ENCODE data around the gene CATSPER1. TPM values are rescaled to one million over a fixed set of nuclear protein-coding genes. Genes with fewer than 3 reads are reported as not detected.
"Not testable (repeated sequence)": the region's sequence is repeated elsewhere in the genome, so short reads cannot be mapped to it uniquely, and the experiment has no call there.

CATSPER1 gene
- polyA plus RNA-seq, 2 of the 4 experiments (the other 2 are of a cell fraction), result 0.46 to 0.97 TPM

GRCh38 chr11:66012371-66012945 is 13.8 kb downstream of the CATSPER1 start:
- DNase-seq (ENCODE audit: low read depth in 1 of 2, low spot score in 1 of 2) (no peak), ATAC-seq (no peak), FAIRE-seq (no peak)
- Histone ChIP-seq H3K4me3 (no peak overlapping the region), H3K27ac (no peak overlapping the region), H3K4me1 (peaks cover 16% of the 10 kb centered on the region), H3K9me3 (no peaks in the 10 kb centered on the region), H3K4me2 (no peak overlapping the region)
- 76% methylated on average over 11 of the region's 12 CpGs for WGBS (ENCODE audit: missing lambda C conversion rate)
- CTCF ChIA-PET, result interaction anchor here (1.1 to 11.6 kb wide), 6 partner anchors 9 to 56 kb away, joined by 3 to 121 read pairs (median 5); partner anchors contain the start of gene CATSPER1
- no peak for TF ChIP-seq TP53 (CRISPR knock-in tag; IDR thresholded peaks at IDR 0.05)
- no peak for TF ChIP-seq CBX2 (IDR thresholded peaks at IDR 0.05; ENCODE audit: borderline replicate concordance, low read depth)
- TF ChIP-seq HDAC2 (IDR thresholded peaks at IDR 0.05), result no peak
- TF ChIP-seq USF2 (IDR thresholded peaks at IDR 0.05), result no peak
- TF ChIP-seq HOXA7 (CRISPR knock-in tag; IDR thresholded peaks at IDR 0.05), result no peak
- no peak for TF ChIP-seq TFCP2L1 (CRISPR knock-in tag; IDR thresholded peaks at IDR 0.05)
- TF ChIP-seq EHMT2 (IDR thresholded peaks at IDR 0.05; ENCODE audit: low read depth), result no peak
- no peak for TF ChIP-seq RNF2 (IDR thresholded peaks at IDR 0.05; ENCODE audit: borderline replicate concordance, low read depth)
- no peak for TF ChIP-seq MAFK (IDR thresholded peaks at IDR 0.05; ENCODE audit: partially characterized antibody)
- TF ChIP-seq FOXS1 (CRISPR knock-in tag; IDR thresholded peaks at IDR 0.05), result no peak
- no peak for TF ChIP-seq EHF (CRISPR knock-in tag; IDR thresholded peaks at IDR 0.05)
- TF ChIP-seq ELK1 (IDR thresholded peaks at IDR 0.05; ENCODE audit: low read depth, low read length), result no peak
- no peak for TF ChIP-seq EP300 (IDR thresholded peaks at IDR 0.05)
- TF ChIP-seq JUNB (IDR thresholded peaks at IDR 0.05), result no peak
- POLR2A ChIA-PET, result interaction anchor here (1.1 to 1.8 kb wide), 3 partner anchors 10 kb away, joined by 3 to 12 read pairs (median 5); partner anchors contain the start of genes BANF1 and EIF1AD

- WGBS (ENCODE audit: missing lambda C conversion rate), result 91% methylated on average over 42 of the region's 61 CpGs
- no peak for TF ChIP-seq HDAC2 (IDR thresholded peaks at IDR 0.05)
- TF ChIP-seq JUN (IDR thresholded peaks at IDR 0.05), result no peak
- no peak for TF ChIP-seq CHD2 (IDR thresholded peaks at IDR 0.05; ENCODE audit: low read length, partially characterized antibody)
- no peak for TF ChIP-seq USF2 (IDR thresholded peaks at IDR 0.05)
- no peak for TF ChIP-seq GATA3 (IDR thresholded peaks at IDR 0.05; ENCODE audit: borderline replicate concordance)
- no peak for TF ChIP-seq RCOR1 (IDR thresholded peaks at IDR 0.05; ENCODE audit: low read depth, low read length)
- no peak for TF ChIP-seq HOXA7 (CRISPR knock-in tag; IDR thresholded peaks at IDR 0.05)
- H3K9me3 ChIP-seq, result no peaks in the 10 kb centered on the region
- FAIRE-seq, result no peak
- ATAC-seq, result no peak
- peak within 1 kb of the TSS in 1 of 2 experiments; percentile 12; a peak in 1 of 6 replicates for H3K27ac ChIP-seq
- POLR2A ChIA-PET, result interaction anchor here (0.6 to 1.5 kb wide), 3 partner anchors 9 to 251 kb away, joined by 3 to 5 read pairs (median 4); partner anchors contain the start of gene BANF1
- CTCF ChIA-PET, result interaction anchor here (1.5 to 11.6 kb wide), 2 partner anchors 10 to 34 kb away, joined by 6 to 121 read pairs; no protein-coding TSS in a partner anchor
- peaks cover 16% of the 10 kb centered on the region for H3K4me1 ChIP-seq
- DNase-seq (ENCODE audit: low read depth in 1 of 2, low spot score in 1 of 2), result no peak
- no peak within 1 kb of the TSS for H3K4me3 ChIP-seq
- H3K4me2 ChIP-seq, result no peak within 1 kb of the TSS
Observed at GRCh38 chr11:66011785-66012303, 14.4 kb downstream of the CATSPER1 start, which contains the start of gene CST6. CST6 (plus strand) TSS chr11:66012008; CDS start chr11:66012045, 37 bp downstream.

GRCh38 chr11:66011239-66011784 is 15.0 kb downstream of the CATSPER1 start:
- FAIRE-seq, result no peak
- ChIA-PET CTCF (interaction anchor here (1.1 to 11.6 kb wide), 3 partner anchors 10 to 127 kb away, joined by 3 to 121 read pairs (median 6); no protein-coding TSS in a partner anchor), POLR2A (interaction anchor here (0.6 to 1.5 kb wide), 3 partner anchors 9 to 251 kb away, joined by 3 to 5 read pairs (median 4); partner anchors contain the start of gene BANF1)
- H3K4me1 ChIP-seq, result peaks cover 16% of the 10 kb centered on the region
- no peak for DNase-seq (ENCODE audit: low read depth in 1 of 2, low spot score in 1 of 2)
- H3K4me2 ChIP-seq, result no peak overlapping the region
- TF ChIP-seq GATA3 (IDR thresholded peaks at IDR 0.05; ENCODE audit: borderline replicate concordance) (no peak), FOXS1 (CRISPR knock-in tag; IDR thresholded peaks at IDR 0.05) (no peak), HOXA7 (CRISPR knock-in tag; IDR thresholded peaks at IDR 0.05) (no peak), RAD21 (conservative IDR thresholded peaks at IDR 0.05 in 1 of 2, IDR thresholded peaks at IDR 0.05 in 1 of 2) (no peak), RFX5 (IDR thresholded peaks at IDR 0.05) (no peak), EP300 (IDR thresholded peaks at IDR 0.05) (no peak), HEYL (CRISPR knock-in tag; IDR thresholded peaks at IDR 0.05) (no peak), EHF (CRISPR knock-in tag; IDR thresholded peaks at IDR 0.05) (no peak), CBX2 (IDR thresholded peaks at IDR 0.05; ENCODE audit: borderline replicate concordance, low read depth) (no peak), MAZ (IDR thresholded peaks at IDR 0.05; ENCODE audit: borderline replicate concordance, low read depth, low read length) (no peak), EHMT2 (IDR thresholded peaks at IDR 0.05; ENCODE audit: low read depth) (no peak), FOSL2 (IDR thresholded peaks at IDR 0.05) (no peak), FOSL2 (CRISPR knock-in tag; IDR thresholded peaks at IDR 0.05) (no peak), FOSB (CRISPR knock-in tag; IDR thresholded peaks at IDR 0.05) (no peak), HDAC2 (IDR thresholded peaks at IDR 0.05) (no peak)
- 67% methylated on average over 13 of the region's 14 CpGs for WGBS (ENCODE audit: missing lambda C conversion rate)
- H3K4me3 ChIP-seq, result no peak overlapping the region
- no peak for ATAC-seq
- no peak overlapping the region for H3K27ac ChIP-seq
- no peaks in the 10 kb centered on the region for H3K9me3 ChIP-seq

- H3K4me1 ChIP-seq; FAIRE-seq; H3K4me2 ChIP-seq; H3K4me3 ChIP-seq; DNase-seq (ENCODE audit: low read depth in 1 of 2, low spot score in 1 of 2); ATAC-seq; H3K27ac ChIP-seq; POLR2A ChIA-PET; H3K9me3 ChIP-seq: not testable (repeated sequence)
- CTCF ChIA-PET, result interaction anchor here (1.1 to 11.6 kb wide), 3 partner anchors 11 to 125 kb away, joined by 3 to 121 read pairs (median 13); no protein-coding TSS in a partner anchor
- 95% methylated on average over 4 of the region's 4 CpGs for WGBS (ENCODE audit: missing lambda C conversion rate)
Observed at GRCh38 chr11:66010036-66010435, 16.2 kb downstream of the CATSPER1 start.
